ENCODE data around the gene NFE2.
"Not testable (repeated sequence)": the region's sequence is repeated elsewhere in the genome, so short reads cannot be mapped to it uniquely, and the experiment has no call there.

The NFE2 gene

GRCh38 chr12:54300732-54301427 lies at the start of gene NFE2:
Gene NFE2, minus strand, starts transcription at chr12:54301015. Its CDS starts 5,767 bp downstream, at chr12:54295248.
- DNase-seq (ENCODE audit: extremely low read depth in 1 of 2, low read depth in 1 of 2), result no peak

GRCh38 chr12:54349679-54350078 lies 48.9 kb upstream of the NFE2 start:
- DNase-seq (ENCODE audit: extremely low read depth in 1 of 2, low read depth in 1 of 2), result no peak

GRCh38 chr12:54349036-54349435 lies 48.2 kb upstream of the NFE2 start:
- DNase-seq (ENCODE audit: extremely low read depth in 1 of 2, low read depth in 1 of 2), result no peak

- DNase-seq (ENCODE audit: extremely low read depth in 1 of 2, low read depth in 1 of 2), result no peak
These were observed 40.8 kb upstream of the NFE2 start for GRCh38 chr12:54341378-54342300.

GRCh38 chr12:54340846-54341245 lies 40.0 kb upstream of the NFE2 start:
- no peak for DNase-seq (ENCODE audit: extremely low read depth in 1 of 2, low read depth in 1 of 2)

GRCh38 chr12:54338698-54339296 lies 38.0 kb upstream of the NFE2 start:
- DNase-seq (ENCODE audit: extremely low read depth in 1 of 2, low read depth in 1 of 2), result no peak

GRCh38 chr12:54337854-54338650 lies 37.2 kb upstream of the NFE2 start:
- no peak for DNase-seq (ENCODE audit: extremely low read depth in 1 of 2, low read depth in 1 of 2)

- no peak for DNase-seq (ENCODE audit: extremely low read depth in 1 of 2, low read depth in 1 of 2)
These were observed 36.5 kb upstream of the NFE2 start for GRCh38 chr12:54337280-54337842.

GRCh38 chr12:54333420-54334034 lies 32.7 kb upstream of the NFE2 start:
- no peak for DNase-seq (ENCODE audit: extremely low read depth in 1 of 2, low read depth in 1 of 2)

- no peak for DNase-seq (ENCODE audit: extremely low read depth in 1 of 2, low read depth in 1 of 2)
These were observed 30.6 kb upstream of the NFE2 start for GRCh38 chr12:54331461-54331860.

- no peak for DNase-seq (ENCODE audit: extremely low read depth in 1 of 2, low read depth in 1 of 2)
These were observed 29.6 kb upstream of the NFE2 start for GRCh38 chr12:54330442-54330841.

- no peak for DNase-seq (ENCODE audit: extremely low read depth in 1 of 2, low read depth in 1 of 2)
These were observed 28.9 kb upstream of the NFE2 start for GRCh38 chr12:54329759-54330158.

- DNase-seq (ENCODE audit: extremely low read depth in 1 of 2, low read depth in 1 of 2), result no peak
These were observed 28.0 kb upstream of the NFE2 start for GRCh38 chr12:54328595-54329337.

- DNase-seq (ENCODE audit: extremely low read depth in 1 of 2, low read depth in 1 of 2), result not testable (repeated sequence)
These were observed 24.8 kb upstream of the NFE2 start for GRCh38 chr12:54325442-54326109.

GRCh38 chr12:54324617-54325441 lies 24.0 kb upstream of the NFE2 start, which contains the start of gene COPZ1:
Gene COPZ1, plus strand, starts transcription at chr12:54325131. Its CDS starts 33 bp downstream, at chr12:54325164.
- peak; percentile 83 to 89 for DNase-seq (ENCODE audit: extremely low read depth in 1 of 2, low read depth in 1 of 2)

GRCh38 chr12:54321363-54321762 lies 20.5 kb upstream of the NFE2 start:
- DNase-seq (ENCODE audit: extremely low read depth in 1 of 2, low read depth in 1 of 2), result no peak

- DNase-seq (ENCODE audit: extremely low read depth in 1 of 2, low read depth in 1 of 2), result not testable (repeated sequence)
These were observed 11.5 kb upstream of the NFE2 start for GRCh38 chr12:54312309-54312708.

- DNase-seq (ENCODE audit: extremely low read depth in 1 of 2, low read depth in 1 of 2), result no peak
These were observed 10.2 kb upstream of the NFE2 start for GRCh38 chr12:54311051-54311450.

Measured in activated CD8-positive, alpha-beta memory T cell treated with anti-CD3 and anti-CD28 coated beads for 1 hour (primary cell).